ENCODE results near the gene MAIP1. TPM values are rescaled to one million over a fixed set of nuclear protein-coding genes. Genes with fewer than 3 reads are reported as not detected.

The MAIP1 gene
- total and polyA plus RNA-seq, 2 of the 4 experiments (the other 2 are of a cell fraction): 14.2 to 16.8 TPM

GRCh38 chr2:199994896-199995295 is 39.5 kb downstream of the MAIP1 start:
- Histone ChIP-seq H3K4ac (ENCODE audit: low read depth, low read length) (no peak overlapping the region), H3K4me1 (ENCODE audit: control insufficient read depth, insufficient read depth, low read length) (peaks cover 2% of the 10 kb centered on the region; the same call in 1 of the 2 replicates), H4K8ac (ENCODE audit: low read depth in 2 of 2, low read length in 2 of 2) (no peak overlapping the region), H3K14ac (replicated peaks; ENCODE audit: low read depth, low read length) (no peak overlapping the region), H3K27me3 (ENCODE audit: control insufficient read depth, insufficient read depth, low read length) (no peaks in the 10 kb centered on the region), H3K18ac (ENCODE audit: low read depth, low read length) (no peak overlapping the region), H3K9me1 (ENCODE audit: insufficient read depth, low read length) (no peaks in the 10 kb centered on the region), H2BK5ac (ENCODE audit: low read depth, low read length, poor library complexity, severe bottlenecking) (no peak overlapping the region), H2BK20ac (ENCODE audit: low read depth, low read length) (no peak overlapping the region), H2BK15ac (ENCODE audit: low read depth, low read length) (no peak overlapping the region), H4K5ac (ENCODE audit: low read depth, low read length) (no peak overlapping the region; the same call in 1 of the 2 replicates), H2AFZ (replicated peaks; ENCODE audit: low read length, poor library complexity) (no peak overlapping the region), H3K4me2 (ENCODE audit: low read depth, low read length) (no peak overlapping the region), H3K9me3 (ENCODE audit: control insufficient read depth, insufficient read depth, low read length) (no peaks in the 10 kb centered on the region), H3K23ac (ENCODE audit: low read depth, low read length) (no peak overlapping the region), H2AK9ac (replicated peaks; ENCODE audit: low read depth, low read length, poor library complexity) (no peak overlapping the region), H4K91ac (ENCODE audit: insufficient read depth, low read depth, low read length) (no peak overlapping the region), H3K56ac (ENCODE audit: extremely low read depth, insufficient read depth, low read length) (no peak overlapping the region), H3K36me3 (ENCODE audit: control insufficient read depth, insufficient read depth, low read length) (no peaks in the 10 kb centered on the region), H2AK5ac (ENCODE audit: low read depth, low read length) (no peak overlapping the region), H3K79me1 (ENCODE audit: low read depth in 1 of 2, low read length in 2 of 2) (no peaks in the 10 kb centered on the region), H4K20me1 (ENCODE audit: insufficient read depth, low read length) (no peaks in the 10 kb centered on the region), H3K27ac (ENCODE audit: insufficient read depth, low read length) (no peak overlapping the region), H3K9ac (ENCODE audit: low read depth, low read length) (no peak overlapping the region), H3K4me3 (ENCODE audit: insufficient read depth, low read depth, low read length) (no peak overlapping the region), H2BK120ac (ENCODE audit: low read depth, low read length) (no peak overlapping the region)
- dilution Hi-C loops (cut with HindIII; ENCODE audit: low sequenced_read_pairs, unreplicated experiment) (no loop called here), in situ Hi-C loops (cut with MboI; ENCODE audit: low sequenced_read_pairs) (no loop called here), intact Hi-C loops (cut with micrococcal nuclease) (no loop called here)
- POLR2A ChIA-PET (ENCODE audit: unreplicated experiment): no interaction called here
- no CpG with 5 or more reads among the region's 2 CpGs for WGBS, 2 experiments (ENCODE audit: extremely low coverage in 2 of 2, insufficient read length in 1 of 2)
- BruUV-seq (replicated peaks): no TSS peak
- no peak for DNase-seq
- TF ChIP-seq ELK1 (IDR thresholded peaks at IDR 0.05; ENCODE audit: borderline replicate concordance, low read depth, low read length) (no peak), USF2 (IDR thresholded peaks at IDR 0.05; ENCODE audit: low read depth, low read length) (no peak), POLR2A (IDR thresholded peaks at IDR 0.05; ENCODE audit: low read depth, low read length) (no peak), MXI1 (IDR thresholded peaks at IDR 0.05; ENCODE audit: borderline replicate concordance, low read depth, low read length) (no peak), RFX5 (IDR thresholded peaks at IDR 0.05; ENCODE audit: low read depth, low read length) (no peak), NFE2L2 (IDR thresholded peaks at IDR 0.05; ENCODE audit: low read depth, low read length) (no peak), MAZ (IDR thresholded peaks at IDR 0.05; ENCODE audit: borderline replicate concordance, low read depth, low read length) (no peak), CEBPB (IDR thresholded peaks at IDR 0.05; ENCODE audit: low read depth, low read length) (no peak), SMC3 (IDR thresholded peaks at IDR 0.05; ENCODE audit: low read depth, low read length) (no peak), CHD1 (IDR thresholded peaks at IDR 0.05; ENCODE audit: low read depth, low read length) (no peak), RAD21 (IDR thresholded peaks at IDR 0.05; ENCODE audit: low read length) (no peak), MAFK (IDR thresholded peaks at IDR 0.05; ENCODE audit: low read depth, low read length) (no peak), BHLHE40 (IDR thresholded peaks at IDR 0.05; ENCODE audit: low read depth, low read length) (no peak), FOS (IDR thresholded peaks at IDR 0.05; ENCODE audit: low read depth, low read length) (no peak), CTCF (conservative IDR thresholded peaks at IDR 0.05; ENCODE audit: low read depth, low read length) (no peak)
- CTCF ChIA-PET: interaction anchor here (1.2 kb wide), 1 partner anchor 15 kb away, joined by 3 read pairs; no protein-coding TSS in a partner anchor
- no peak for ATAC-seq (ENCODE audit: low read depth)
